Fibroblast of skin of scalp (primary cell): ENCODE results near the gene CPVL.

Source experiments
- DNase-seq: peaks from one replicate; pipeline ENCODE4 v3.0.0-alpha.2; 2013

Gene CPVL

GRCh38 chr7:28964056-28964455 is 182.3 kb downstream of the CPVL start:
- DNase-seq, result no peak

GRCh38 chr7:28961972-28962371 is 184.4 kb downstream of the CPVL start:
- DNase-seq, result no peak

GRCh38 chr7:28960071-28960840 is 186.1 kb downstream of the CPVL start:
- DNase-seq, result no peak

GRCh38 chr7:28958980-28959347 is 187.4 kb downstream of the CPVL start:
- no peak for DNase-seq

- DNase-seq, result peak; percentile 66
These were observed 187.9 kb downstream of the CPVL start, which contains the start of gene TRIL for GRCh38 chr7:28958235-28958979. TRIL (minus strand) TSS chr7:28958330; CDS start chr7:28958046, 284 bp downstream.

GRCh38 chr7:28957751-28958234 is 188.5 kb downstream of the CPVL start:
- DNase-seq, result no peak

GRCh38 chr7:28957064-28957750 is 189.1 kb downstream of the CPVL start:
- no peak for DNase-seq

- DNase-seq, result peak; percentile 59
These were observed 189.7 kb downstream of the CPVL start for GRCh38 chr7:28956608-28957063.

GRCh38 chr7:28955718-28956607 is 190.4 kb downstream of the CPVL start:
- DNase-seq, result peak; percentile 42

- no peak for DNase-seq
These were observed 191.0 kb downstream of the CPVL start for GRCh38 chr7:28955356-28955717.

GRCh38 chr7:28954946-28955345 is 191.4 kb downstream of the CPVL start:
- no peak for DNase-seq

GRCh38 chr7:28954471-28954870 is 191.9 kb downstream of the CPVL start:
- no peak for DNase-seq

- DNase-seq, result peak; percentile 41
These were observed 192.7 kb downstream of the CPVL start for GRCh38 chr7:28953633-28954032.
